ENCODE results near the gene INPP5A.

The INPP5A gene

GRCh38 chr10:132783940-132784865 is 246.6 kb downstream of the INPP5A start:
- no peak overlapping the region for H3K4me3 ChIP-seq (ENCODE audit: low read depth, low read length)
- TF ChIP-seq CTCF (IDR thresholded peaks at IDR 0.05; ENCODE audit: insufficient read depth, low read length, missing control alignments), result no peak
- CTCF ChIA-PET, result no interaction called here
- no peak for DNase-seq (ENCODE audit: low read depth, low spot score)
- POLR2A ChIA-PET, result no interaction called here

GRCh38 chr10:132784866-132785722 is 247.5 kb downstream of the INPP5A start:
- H3K4me3 ChIP-seq (ENCODE audit: low read depth, low read length), result no peak overlapping the region
- ChIA-PET CTCF (no interaction called here), POLR2A (no interaction called here)
- no peak for TF ChIP-seq CTCF (IDR thresholded peaks at IDR 0.05; ENCODE audit: insufficient read depth, low read length, missing control alignments)
- DNase-seq (ENCODE audit: low read depth, low spot score), result no peak

GRCh38 chr10:132785723-132786475 is 248.3 kb downstream of the INPP5A start, which contains the start of gene NKX6-2:
Gene NKX6-2, minus strand, starts transcription at chr10:132786147. Its CDS starts 199 bp downstream, at chr10:132785948.
- CTCF ChIA-PET, result no interaction called here
- DNase-seq (ENCODE audit: low read depth, low spot score), result no peak
- H3K4me3 ChIP-seq (ENCODE audit: low read depth, low read length), result no peak within 1 kb of the TSS

GRCh38 chr10:132786476-132786883 is 248.9 kb downstream of the INPP5A start:
- no peak for TF ChIP-seq CTCF (IDR thresholded peaks at IDR 0.05; ENCODE audit: insufficient read depth, low read length, missing control alignments)
- no peak for DNase-seq (ENCODE audit: low read depth, low spot score)
- ChIA-PET POLR2A (no interaction called here), CTCF (no interaction called here)
- no peak overlapping the region for H3K4me3 ChIP-seq (ENCODE audit: low read depth, low read length)

More at GRCh38 chr10:132785723-132786475, 248.3 kb downstream of the INPP5A start, which contains the start of gene NKX6-2:
- TF ChIP-seq CTCF (IDR thresholded peaks at IDR 0.05; ENCODE audit: insufficient read depth, low read length, missing control alignments), result no peak
- POLR2A ChIA-PET, result no interaction called here

- ChIA-PET POLR2A (no interaction called here), CTCF (no interaction called here)
- H3K4me3 ChIP-seq (ENCODE audit: low read depth, low read length), result no peak overlapping the region
- TF ChIP-seq CTCF (IDR thresholded peaks at IDR 0.05; ENCODE audit: insufficient read depth, low read length, missing control alignments), result no peak
- no peak for DNase-seq (ENCODE audit: low read depth, low spot score)
Measured at GRCh38 chr10:132786884-132787494, 249.4 kb downstream of the INPP5A start.
